ENCODE measurements around the gene NR1I3. TPM values are rescaled to one million over a fixed set of nuclear protein-coding genes. Genes with fewer than 3 reads are reported as not detected.

The NR1I3 gene
- total RNA-seq, 1 experiment from 2014 or later: not detected

- H3K27me3 ChIP-seq (ENCODE audit: low read length): no peaks in the 10 kb centered on the region
- H3K4me1 ChIP-seq (ENCODE audit: low read length): peaks cover 5% of the 10 kb centered on the region
- H3K9me3 ChIP-seq (ENCODE audit: low read length): no peaks in the 10 kb centered on the region
- no peak overlapping the region for H2AFZ ChIP-seq (ENCODE audit: low read length)
- peak; percentile 92 for DNase-seq
- no peak overlapping the region for H3K4me2 ChIP-seq (ENCODE audit: low read depth, low read length, poor library complexity, severe bottlenecking)
- H3K4me3 ChIP-seq (ENCODE audit: low read length): no peak overlapping the region
- no peak overlapping the region for H3K9ac ChIP-seq (ENCODE audit: low read length)
- no peaks in the 10 kb centered on the region for H4K20me1 ChIP-seq (ENCODE audit: insufficient read depth, low read depth, low read length)
- H3K27ac ChIP-seq (ENCODE audit: low read length): no peak overlapping the region
- no peaks in the 10 kb centered on the region for H3K9me2 ChIP-seq (replicated peaks; ENCODE audit: insufficient read depth, low read length)
- peaks cover 6% of the 10 kb centered on the region; the same call in 1 of the 2 replicates for H3K79me2 ChIP-seq (ENCODE audit: low read length)
- H3K36me3 ChIP-seq (ENCODE audit: insufficient read depth, low read length): peaks cover 48% of the 10 kb centered on the region
Observed at GRCh38 chr1:161209790-161210409, 28.1 kb downstream of the NR1I3 start.

- Histone ChIP-seq H3K36me3 (ENCODE audit: insufficient read depth, low read length) (peaks cover 42% of the 10 kb centered on the region), H3K9me3 (ENCODE audit: low read length) (no peaks in the 10 kb centered on the region), H4K20me1 (ENCODE audit: insufficient read depth, low read depth, low read length) (no peaks in the 10 kb centered on the region), H3K27ac (ENCODE audit: low read length) (no peak overlapping the region), H3K9ac (ENCODE audit: low read length) (no peak overlapping the region), H2AFZ (ENCODE audit: low read length) (no peak overlapping the region), H3K27me3 (ENCODE audit: low read length) (no peaks in the 10 kb centered on the region), H3K9me2 (replicated peaks; ENCODE audit: insufficient read depth, low read length) (no peaks in the 10 kb centered on the region), H3K4me1 (ENCODE audit: low read length) (peaks cover 22% of the 10 kb centered on the region), H3K79me2 (ENCODE audit: low read length) (peaks cover 28% of the 10 kb centered on the region), H3K4me2 (ENCODE audit: low read depth, low read length, poor library complexity, severe bottlenecking) (no peak overlapping the region), H3K4me3 (ENCODE audit: low read length) (no peak overlapping the region)
- DNase-seq: no peak
Observed at GRCh38 chr1:161207173-161207572, 30.8 kb downstream of the NR1I3 start.

- Histone ChIP-seq H3K9me2 (replicated peaks; ENCODE audit: insufficient read depth, low read length) (no peaks in the 10 kb centered on the region), H3K4me2 (ENCODE audit: low read depth, low read length, poor library complexity, severe bottlenecking) (no peak overlapping the region), H2AFZ (ENCODE audit: low read length) (no peak overlapping the region), H3K4me3 (ENCODE audit: low read length) (no peak overlapping the region), H3K36me3 (ENCODE audit: insufficient read depth, low read length) (peaks cover 38% of the 10 kb centered on the region), H4K20me1 (ENCODE audit: insufficient read depth, low read depth, low read length) (no peaks in the 10 kb centered on the region), H3K27ac (ENCODE audit: low read length) (no peak overlapping the region), H3K9me3 (ENCODE audit: low read length) (no peaks in the 10 kb centered on the region), H3K79me2 (ENCODE audit: low read length) (peaks cover 28% of the 10 kb centered on the region), H3K9ac (ENCODE audit: low read length) (no peak overlapping the region), H3K27me3 (ENCODE audit: low read length) (no peaks in the 10 kb centered on the region), H3K4me1 (ENCODE audit: low read length) (peaks cover 25% of the 10 kb centered on the region)
- DNase-seq: no peak
Observed at GRCh38 chr1:161206411-161207140, 31.4 kb downstream of the NR1I3 start.

- H3K9ac ChIP-seq (ENCODE audit: low read length): peak within 1 kb of the TSS; percentile 94
- H3K79me2 ChIP-seq (ENCODE audit: low read length): peaks cover 28% of the 10 kb centered on the region
- peak within 1 kb of the TSS; percentile 86 for H3K4me2 ChIP-seq (ENCODE audit: low read depth, low read length, poor library complexity, severe bottlenecking)
- H3K9me3 ChIP-seq (ENCODE audit: low read length): no peaks in the 10 kb centered on the region
- H3K4me1 ChIP-seq (ENCODE audit: low read length): peaks cover 27% of the 10 kb centered on the region
- H2AFZ ChIP-seq (ENCODE audit: low read length): peak within 1 kb of the TSS; percentile 90
- no peaks in the 10 kb centered on the region for H3K27me3 ChIP-seq (ENCODE audit: low read length)
- H4K20me1 ChIP-seq (ENCODE audit: insufficient read depth, low read depth, low read length): no peaks in the 10 kb centered on the region
- H3K36me3 ChIP-seq (ENCODE audit: insufficient read depth, low read length): peaks cover 19% of the 10 kb centered on the region
- no peaks in the 10 kb centered on the region for H3K9me2 ChIP-seq (replicated peaks; ENCODE audit: insufficient read depth, low read length)
- H3K4me3 ChIP-seq (ENCODE audit: low read length): peak within 1 kb of the TSS; percentile 88
- DNase-seq: peak; percentile 99
- H3K27ac ChIP-seq (ENCODE audit: low read length): peak within 1 kb of the TSS; percentile 62
Observed at GRCh38 chr1:161201836-161202712, 35.9 kb downstream of the NR1I3 start, which contains the start of gene NDUFS2. Gene NDUFS2, plus strand, starts transcription at chr1:161202367. Its CDS starts 19 bp downstream, at chr1:161202386.

- no peak for DNase-seq
- Histone ChIP-seq H3K36me3 (ENCODE audit: insufficient read depth, low read length) (peaks cover 10% of the 10 kb centered on the region), H3K4me3 (ENCODE audit: low read length) (peak overlapping the region; percentile 88), H3K9me3 (ENCODE audit: low read length) (no peaks in the 10 kb centered on the region), H2AFZ (ENCODE audit: low read length) (peak overlapping the region; percentile 67; the same call in 1 of the 2 replicates), H3K27me3 (ENCODE audit: low read length) (no peaks in the 10 kb centered on the region), H3K9me2 (replicated peaks; ENCODE audit: insufficient read depth, low read length) (no peaks in the 10 kb centered on the region), H3K4me1 (ENCODE audit: low read length) (peaks cover 27% of the 10 kb centered on the region), H3K9ac (ENCODE audit: low read length) (peak overlapping the region; percentile 74), H3K27ac (ENCODE audit: low read length) (no peak overlapping the region), H3K4me2 (ENCODE audit: low read depth, low read length, poor library complexity, severe bottlenecking) (peak overlapping the region; percentile 86), H3K79me2 (ENCODE audit: low read length) (peaks cover 28% of the 10 kb centered on the region), H4K20me1 (ENCODE audit: insufficient read depth, low read depth, low read length) (no peaks in the 10 kb centered on the region)
Observed at GRCh38 chr1:161200992-161201835, 36.8 kb downstream of the NR1I3 start.

- Histone ChIP-seq H3K27ac (ENCODE audit: low read length) (no peak overlapping the region), H3K4me3 (ENCODE audit: low read length) (no peak overlapping the region), H3K4me2 (ENCODE audit: low read depth, low read length, poor library complexity, severe bottlenecking) (no peak overlapping the region), H3K4me1 (ENCODE audit: low read length) (peaks cover 30% of the 10 kb centered on the region), H3K9me2 (replicated peaks; ENCODE audit: insufficient read depth, low read length) (no peaks in the 10 kb centered on the region), H4K20me1 (ENCODE audit: insufficient read depth, low read depth, low read length) (no peaks in the 10 kb centered on the region), H3K27me3 (ENCODE audit: low read length) (no peaks in the 10 kb centered on the region), H3K9ac (ENCODE audit: low read length) (no peak overlapping the region), H3K36me3 (ENCODE audit: insufficient read depth, low read length) (peaks cover 10% of the 10 kb centered on the region), H3K79me2 (ENCODE audit: low read length) (peaks cover 28% of the 10 kb centered on the region), H2AFZ (ENCODE audit: low read length) (no peak overlapping the region), H3K9me3 (ENCODE audit: low read length) (no peaks in the 10 kb centered on the region)
- no peak for DNase-seq
Observed at GRCh38 chr1:161200421-161200991, 37.5 kb downstream of the NR1I3 start.

GRCh38 chr1:161199506-161200139, 38.4 kb downstream of the NR1I3 start:
- no peak overlapping the region for H3K4me3 ChIP-seq (ENCODE audit: low read length)
- no peaks in the 10 kb centered on the region for H4K20me1 ChIP-seq (ENCODE audit: insufficient read depth, low read depth, low read length)
- peaks cover 10% of the 10 kb centered on the region for H3K36me3 ChIP-seq (ENCODE audit: insufficient read depth, low read length)
- H3K9ac ChIP-seq (ENCODE audit: low read length): no peak overlapping the region
- no peaks in the 10 kb centered on the region for H3K9me2 ChIP-seq (replicated peaks; ENCODE audit: insufficient read depth, low read length)
- no peak for DNase-seq
- no peaks in the 10 kb centered on the region for H3K27me3 ChIP-seq (ENCODE audit: low read length)
- no peak overlapping the region for H3K27ac ChIP-seq (ENCODE audit: low read length)
- no peak overlapping the region for H2AFZ ChIP-seq (ENCODE audit: low read length)
- peaks cover 39% of the 10 kb centered on the region for H3K4me1 ChIP-seq (ENCODE audit: low read length)
- peaks cover 22% of the 10 kb centered on the region for H3K79me2 ChIP-seq (ENCODE audit: low read length)
- H3K4me2 ChIP-seq (ENCODE audit: low read depth, low read length, poor library complexity, severe bottlenecking): no peak overlapping the region
- no peaks in the 10 kb centered on the region for H3K9me3 ChIP-seq (ENCODE audit: low read length)
